Measurements from ENCODE around the gene DNER. TPM values are rescaled to one million over a fixed set of nuclear protein-coding genes. Genes with fewer than 3 reads are reported as not detected.

The DNER gene
- total and polyA plus RNA-seq, 2 donors (not counting 3 experiments of a cell fraction or from before 2014, with no cell fraction given): 0.01 TPM; not detected in 1

- Histone ChIP-seq H3K27me3 (ENCODE audit: control insufficient read depth in 2 of 2, insufficient read depth in 2 of 2, low read length in 2 of 2) (peaks cover 0 to 3% of the 10 kb centered on the region in 2 experiments), H3K9ac (replicated peaks; ENCODE audit: extremely low read depth, insufficient read depth, low read length) (no peak overlapping the region), H2AFZ (ENCODE audit: low read depth, low read length) (no peak overlapping the region), H3K9me1 (replicated peaks; ENCODE audit: control insufficient read depth, extremely low read depth, insufficient read depth, low read length) (no peaks in the 10 kb centered on the region), H3K4me2 (ENCODE audit: insufficient read depth, low read length) (no peak overlapping the region), H3K4me1 (ENCODE audit: control insufficient read depth, extremely low read depth, insufficient read depth, low read length) (no peaks in the 10 kb centered on the region), H3K9me3 (replicated peaks; ENCODE audit: control insufficient read depth, insufficient read depth, low read length) (no peaks in the 10 kb centered on the region), H4K20me1 (replicated peaks; ENCODE audit: control insufficient read depth, extremely low read depth, insufficient read depth, low read length) (no peaks in the 10 kb centered on the region), H3K27ac (ENCODE audit: insufficient read depth, low read depth, low read length) (no peak overlapping the region), H3K36me3 (ENCODE audit: control insufficient read depth in 2 of 2, extremely low read depth in 1 of 2, insufficient read depth in 2 of 2, low read length in 2 of 2) (no peaks in the 10 kb centered on the region), H3K79me2 (ENCODE audit: control insufficient read depth, insufficient read depth, low read length) (no peaks in the 10 kb centered on the region), H3K4me3 (replicated peaks in 1 of 3; ENCODE audit: insufficient read depth in 1 of 3, low read depth in 1 of 3, low read length in 3 of 3) (no peak overlapping the region)
- POLR2A ChIA-PET: no interaction called here
- no TSS peak for BruUV-seq (replicated peaks)
- TF ChIP-seq POLR2A (IDR thresholded peaks at IDR 0.05; ENCODE audit: low read depth, low read length) (no peak), MYC (IDR thresholded peaks at IDR 0.05; ENCODE audit: low read depth, low read length) (no peak), MAX (IDR thresholded peaks at IDR 0.05; ENCODE audit: insufficient read depth, insufficient read length) (no peak), CTCF (IDR thresholded peaks at IDR 0.05; ENCODE audit: extremely low read depth in 1 of 2, insufficient read depth in 1 of 2, low read depth in 1 of 2, low read length in 2 of 2) (no peak), GATA2 (IDR thresholded peaks at IDR 0.05; ENCODE audit: insufficient read depth, insufficient read length, low read depth, low read length) (no peak), FOS (IDR thresholded peaks at IDR 0.05; ENCODE audit: borderline replicate concordance, insufficient read depth, low read length) (no peak), JUN (IDR thresholded peaks at IDR 0.05; ENCODE audit: borderline replicate concordance, insufficient read depth, insufficient read length, low read depth) (no peak), POLR2AphosphoS5 (IDR thresholded peaks at IDR 0.05; ENCODE audit: insufficient read depth, low read depth, low read length) (no peak), EZH2 (IDR thresholded peaks at IDR 0.05; ENCODE audit: borderline replicate concordance, low read depth, low read length, severe bottlenecking) (no peak)
- no peak for FAIRE-seq
- no peak for DNase-seq (ENCODE audit: low read depth, low spot score)
- dilution Hi-C loops (cut with MboI; ENCODE audit: extremely low pct_ligation_motif_present, low sequenced_read_pairs) (no loop called here), intact Hi-C loops (cut with micrococcal nuclease) (no loop called here)
- CTCF ChIA-PET: interaction anchor here (0.6 kb wide), 1 partner anchor 21 kb away, joined by 4 read pairs; no protein-coding TSS in a partner anchor
These were observed 19.4 kb upstream of the DNER start for GRCh38 chr2:229733611-229734245.
